GM21381 (cell line): ENCODE results near the gene MRPS35.

Source experiments
- ATAC-seq: cut with Tn5 transposase; IDR thresholded peaks from one replicate; pipeline ENCODE4 v1.9.1; 2021; ENCODE audit warnings: mild to moderate bottlenecking, moderate library complexity; ENCODE audit not compliant: unreplicated experiment

The MRPS35 gene

DNA sequence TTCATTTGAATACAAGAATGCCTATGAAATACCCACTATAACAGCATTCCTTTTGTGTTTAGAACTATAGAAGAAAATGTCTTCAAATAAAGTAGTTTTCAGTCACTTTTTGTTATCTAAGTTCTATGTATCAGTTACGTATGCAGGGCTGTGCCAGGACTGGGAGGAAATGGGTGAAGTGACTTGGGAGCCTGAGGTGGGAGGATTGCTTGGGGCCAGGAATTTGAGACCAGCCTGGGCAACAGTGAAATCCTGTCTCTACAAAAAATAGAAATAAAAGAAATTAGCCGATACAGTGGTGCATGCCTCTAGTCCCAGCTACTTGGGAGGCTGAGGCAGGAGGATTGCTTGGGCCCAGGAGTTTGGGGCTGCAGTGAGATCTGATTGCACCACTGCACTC, 92.3 kb downstream of the MRPS35 start:
- ATAC-seq, result no peak

DNA sequence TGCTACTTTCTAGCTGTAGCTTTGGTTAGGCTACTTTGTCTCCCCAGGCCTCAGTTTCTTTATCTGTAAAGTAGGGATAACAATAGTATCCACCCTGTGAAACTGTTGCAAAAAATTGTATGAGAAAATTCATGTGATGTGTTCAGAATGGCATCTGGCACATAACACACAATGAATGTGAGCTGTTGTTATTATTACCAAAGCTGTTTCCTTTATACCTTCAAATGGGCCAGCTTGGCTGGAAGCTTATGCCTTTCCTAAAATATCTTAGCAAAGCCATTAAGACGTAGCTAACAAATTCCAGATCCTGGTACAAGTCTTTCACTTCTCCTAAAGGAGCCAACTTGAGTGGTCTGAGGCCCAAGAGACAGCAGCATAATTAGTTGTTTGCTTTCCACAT, 94.6 kb downstream of the MRPS35 start:
- no peak for ATAC-seq
